CD8-positive, alpha-beta memory T cell (primary cell): Measurements from ENCODE around the gene RCAN1. TPM values are rescaled to one million over a fixed set of nuclear protein-coding genes. Genes with fewer than 3 reads are reported as not detected.
A peak's percentile ranks its signal among the peaks of the same experiment; 100 is the strongest.

Source experiments
- CTCF ChIA-PET: fragments of 350-600 bp; sonication (Branson Sonifier 250); formaldehyde crosslinking; loops from one replicate; lab custom pipeline; 2021; ENCODE audit warnings: antibody characterized with exemption; lab: Charles Lee
- POLR2A ChIA-PET: fragments of 350-600 bp; sonication (Branson Sonifier 250); formaldehyde crosslinking; loops from one replicate; lab custom pipeline; 2021; ENCODE audit warnings: antibody characterized with exemption; lab: Charles Lee
- DNase-seq, 5 donors: peaks; one replicate each; pipeline versions ENCODE4 v3.0.0 to v3.0.0-alpha.2; 2020 to 2022; ENCODE audit warnings: mixed read lengths in 1 of 5
- H3K27ac ChIP-seq: one replicate; pipeline ENCODE4 v1.7.0; 2013; ENCODE audit warnings: low read depth, mild to moderate bottlenecking, low read length, moderate library complexity
- H3K27me3 ChIP-seq: 2 replicates; pipeline ENCODE4 v1.7.0; 2013; ENCODE audit warnings: low read length, mild to moderate bottlenecking; ENCODE audit not compliant: insufficient read depth, poor library complexity, severe bottlenecking
- H3K36me3 ChIP-seq: 2 replicates; pipeline ENCODE4 v1.7.0; 2013; ENCODE audit warnings: mild to moderate bottlenecking, low read length, moderate library complexity; ENCODE audit not compliant: insufficient read depth
- H3K4me1 ChIP-seq: 2 replicates; pipeline ENCODE4 v1.7.0; 2013; ENCODE audit warnings: mild to moderate bottlenecking, low read length, moderate library complexity; ENCODE audit not compliant: insufficient read depth
- H3K4me3 ChIP-seq: 2 replicates; pipeline ENCODE4 v1.7.0; 2013; ENCODE audit warnings: mild to moderate bottlenecking, low read length
- H3K9me3 ChIP-seq: 2 replicates; pipeline ENCODE4 v1.7.0; 2013; ENCODE audit warnings: mild to moderate bottlenecking, low read length
- H3K27ac Mint-ChIP-seq, 8 donors: one replicate each; pipeline ENCODE4 v1.8.0; 2020 to 2021; ENCODE audit warnings: mixed read lengths in 8 of 8, mild to moderate bottlenecking in 6 of 8, inconsistent platforms in 3 of 8, moderate library complexity in 3 of 8
- H3K27me3 Mint-ChIP-seq, 2 donors: one replicate each; pipeline ENCODE4 v1.8.0; 2020 to 2021; ENCODE audit warnings: mixed read lengths in 2 of 2, mild to moderate bottlenecking in 1 of 2, moderate library complexity in 1 of 2
- H3K36me3 Mint-ChIP-seq, 3 donors: one replicate each; pipeline ENCODE4 v1.8.0; 2020 to 2021; ENCODE audit warnings: mixed read lengths in 3 of 3, inconsistent platforms in 1 of 3, mild to moderate bottlenecking in 1 of 3
- H3K4me1 Mint-ChIP-seq, 3 donors: one replicate each; pipeline ENCODE4 v1.8.0; 2020 to 2021; ENCODE audit warnings: mixed read lengths in 3 of 3, inconsistent platforms in 1 of 3, mild to moderate bottlenecking in 1 of 3
- H3K4me3 Mint-ChIP-seq, 7 donors: one replicate each; pipeline ENCODE4 v1.8.0; 2020 to 2021; ENCODE audit warnings: mixed read lengths in 7 of 7, mild to moderate bottlenecking in 6 of 7, moderate library complexity in 4 of 7, inconsistent platforms in 2 of 7
- H3K9me3 Mint-ChIP-seq, 5 donors: one replicate each; pipeline ENCODE4 v1.8.0; 2020 to 2022; ENCODE audit warnings: mixed read lengths in 5 of 5, mild to moderate bottlenecking in 3 of 5, moderate library complexity in 2 of 5, inconsistent platforms in 1 of 5
- polyA plus RNA-seq: library from polyadenylated mRNA; unstranded; fragments of 300-500 nt; fragmentation: Illumina TruSeq; gene quantifications from one replicate; pipeline ENCODE4 v1.2.3, GENCODE V29; 2021
- total RNA-seq, 2 experiments: library from RNA; stranded (reverse); gene quantifications; one replicate each; pipeline ENCODE4 v1.2.3, GENCODE V29; 2021

Gene RCAN1
- total and polyA plus RNA-seq, 3 experiments from 2014 or later: 16.0 to 19.6 (median 16.9) TPM

DNA sequence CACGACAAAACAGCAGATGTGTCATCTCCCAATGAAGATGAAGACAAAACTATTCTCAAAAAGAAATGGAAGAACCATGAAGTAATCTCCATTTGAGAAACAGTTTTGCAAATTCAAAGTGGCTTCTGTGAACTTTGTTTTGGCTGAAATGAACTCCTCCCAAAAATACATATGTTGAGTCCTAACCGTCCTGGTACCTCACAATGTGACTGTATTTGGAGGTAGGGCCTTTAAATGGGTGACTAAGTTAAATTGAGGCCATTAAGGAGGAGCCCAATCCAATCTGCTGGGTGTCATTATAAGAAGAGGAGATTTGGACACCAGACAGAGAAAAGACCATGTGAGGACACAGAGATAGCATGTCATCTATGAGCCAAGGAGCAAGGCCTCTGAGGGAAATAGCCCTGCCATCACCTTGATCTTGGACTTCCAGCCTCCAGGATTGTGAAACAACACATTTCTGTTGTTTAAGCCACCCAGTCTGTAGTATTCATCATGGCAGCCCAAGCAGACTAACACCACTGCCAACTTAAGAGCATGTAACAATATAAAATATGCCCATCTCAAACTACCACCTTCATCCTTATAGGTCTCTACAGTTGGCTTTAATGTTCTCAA lies 64.6 kb downstream of the RCAN1 start:
- H3K27me3 Mint-ChIP-seq: peaks cover 0 to 4% of the 10 kb centered on the region in 2 donors

DNA sequence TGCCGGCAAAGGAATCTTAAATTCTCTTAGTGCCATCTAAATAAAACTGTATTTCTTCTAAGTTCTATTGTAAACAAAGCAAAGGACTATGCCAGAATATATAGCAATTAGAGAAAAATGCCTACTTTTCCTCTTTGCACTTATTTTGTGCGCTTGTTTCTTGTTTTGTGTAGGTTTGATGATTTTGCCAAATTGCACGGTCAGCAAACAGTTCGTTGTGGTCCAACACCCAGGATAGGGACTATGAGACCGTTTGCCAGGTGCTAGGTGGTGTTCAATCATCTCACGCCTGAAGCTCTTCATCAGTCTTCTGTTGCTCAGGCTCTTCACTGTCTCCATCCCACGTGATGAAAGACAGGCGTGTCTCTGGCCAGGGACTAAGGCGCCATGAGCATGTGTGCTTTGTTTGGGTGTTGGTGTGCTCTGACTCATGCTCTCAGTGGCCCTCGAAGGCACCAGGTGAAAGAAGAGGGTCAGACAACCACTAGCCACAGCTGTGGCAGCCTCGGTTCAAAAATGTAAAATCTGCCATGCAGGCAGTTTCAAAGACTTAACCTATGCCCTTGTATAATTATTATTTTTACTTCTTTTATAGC lies 66.0 kb downstream of the RCAN1 start:
- Mint-ChIP-seq H3K27ac (no peak overlapping the region), H3K4me3 (no peak overlapping the region), H3K9me3 (no peaks in the 10 kb centered on the region), H3K36me3 (peaks cover 0 to 8% (median 1%) of the 10 kb centered on the region in 3 donors), H3K27me3 (peaks cover 0 to 4% of the 10 kb centered on the region in 2 donors), H3K4me1 (peaks cover 0 to 5% (median 1%) of the 10 kb centered on the region in 3 donors)
- no peaks in the 10 kb centered on the region for H3K36me3 ChIP-seq
- ChIA-PET CTCF (no interaction called here), POLR2A (no interaction called here)
- H3K4me3 ChIP-seq: no peak overlapping the region
- no peaks in the 10 kb centered on the region for H3K9me3 ChIP-seq
- H3K27me3 ChIP-seq: no peaks in the 10 kb centered on the region
- no peak overlapping the region for H3K27ac ChIP-seq
- H3K4me1 ChIP-seq: no peaks in the 10 kb centered on the region
- no peak for DNase-seq

More for the DNA sequence above, 64.6 kb downstream of the RCAN1 start:
- no peak overlapping the region for H3K4me3 Mint-ChIP-seq
- Histone ChIP-seq H3K27ac (no peak overlapping the region), H3K27me3 (no peaks in the 10 kb centered on the region), H3K4me3 (no peak overlapping the region), H3K4me1 (no peaks in the 10 kb centered on the region), H3K9me3 (no peaks in the 10 kb centered on the region), H3K36me3 (no peaks in the 10 kb centered on the region)
- CTCF ChIA-PET: no interaction called here
- DNase-seq: no peak
- peaks cover 0 to 11% (median 4%) of the 10 kb centered on the region in 5 donors for H3K9me3 Mint-ChIP-seq
- peaks cover 0 to 5% (median 1%) of the 10 kb centered on the region in 3 donors for H3K4me1 Mint-ChIP-seq
- POLR2A ChIA-PET: no interaction called here
- H3K36me3 Mint-ChIP-seq: peaks cover 0 to 20% (median 1%) of the 10 kb centered on the region in 3 donors
- no peak overlapping the region for H3K27ac Mint-ChIP-seq

DNA sequence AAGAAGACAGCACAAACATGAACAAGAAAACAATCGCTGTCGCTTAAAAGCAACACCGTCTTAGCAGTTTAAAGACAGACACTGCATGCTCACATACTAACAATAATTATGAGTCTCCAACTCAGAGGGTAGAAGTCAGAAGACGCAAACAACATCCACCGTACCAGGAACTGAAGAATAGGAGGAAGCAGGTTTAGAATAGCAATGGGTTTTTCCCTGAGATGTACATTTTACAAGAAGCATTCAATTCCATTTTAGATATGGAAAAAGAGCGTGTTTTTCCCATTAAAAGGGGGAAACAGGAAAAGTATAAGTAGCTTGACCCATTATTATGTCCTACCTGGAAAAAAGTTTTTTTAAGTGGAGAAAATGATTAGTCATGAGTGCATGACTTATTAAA lies 68.4 kb downstream of the RCAN1 start:
- ChIA-PET CTCF (no interaction called here), POLR2A (interaction anchor here (0.7 kb wide), 1 partner anchor 12 kb away, joined by 3 read pairs; no protein-coding TSS in a partner anchor)
- H3K36me3 ChIP-seq: no peaks in the 10 kb centered on the region
- H3K4me3 Mint-ChIP-seq: no peak overlapping the region
- H3K27ac Mint-ChIP-seq: no peak overlapping the region
- no peaks in the 10 kb centered on the region for H3K27me3 ChIP-seq
- H3K9me3 ChIP-seq: no peaks in the 10 kb centered on the region
- no peak overlapping the region for H3K4me3 ChIP-seq
- H3K4me1 Mint-ChIP-seq: peaks cover 0 to 5% (median 1%) of the 10 kb centered on the region in 3 donors
- H3K27ac ChIP-seq: no peak overlapping the region
- H3K4me1 ChIP-seq: no peaks in the 10 kb centered on the region
- H3K9me3 Mint-ChIP-seq: peaks cover 0 to 4% (median 0%) of the 10 kb centered on the region in 5 donors
- no peak for DNase-seq
- peaks cover 0 to 4% of the 10 kb centered on the region in 2 donors for H3K27me3 Mint-ChIP-seq
- peaks cover 0 to 7% (median 5%) of the 10 kb centered on the region in 3 donors for H3K36me3 Mint-ChIP-seq

DNA sequence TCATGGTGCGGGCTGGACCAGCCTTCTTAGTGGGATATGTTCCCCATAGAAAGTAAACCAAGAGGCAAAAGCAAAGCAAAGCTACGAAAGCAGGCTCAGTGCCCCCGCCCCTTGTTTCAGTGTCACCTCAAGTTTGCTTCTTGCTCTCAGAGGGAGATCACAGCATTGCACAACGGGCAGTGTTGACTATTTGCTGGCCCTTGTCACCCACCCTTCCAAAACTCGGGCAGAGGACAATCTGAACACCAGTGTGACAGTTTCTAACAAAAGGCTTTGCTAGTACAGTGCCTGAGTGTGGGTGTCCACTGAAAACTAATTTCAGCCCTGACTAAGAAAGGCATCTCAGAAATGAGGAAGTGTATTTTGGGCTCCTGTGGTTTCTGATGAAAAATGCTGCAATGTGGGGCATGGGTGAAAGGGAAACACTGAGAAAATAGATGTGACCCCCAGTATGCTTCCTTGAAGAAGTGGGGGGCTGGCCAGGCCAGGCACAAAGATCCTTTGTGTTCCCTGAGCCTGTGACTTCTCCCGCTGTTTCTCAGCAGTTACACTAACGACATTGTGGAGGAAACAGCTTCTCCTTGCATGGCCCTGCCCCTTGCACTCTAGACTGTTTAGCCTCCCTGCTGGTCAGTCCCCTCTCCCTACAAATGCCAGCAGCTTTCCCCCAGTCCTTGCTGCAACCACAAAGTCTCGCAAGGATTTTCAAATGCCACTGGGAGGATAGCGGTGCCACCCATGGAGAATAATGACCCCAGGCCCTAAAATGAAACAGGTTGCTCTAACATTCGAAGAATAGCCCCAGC lies 69.6 kb downstream of the RCAN1 start:
- H3K4me3 ChIP-seq: no peak overlapping the region
- H3K9me3 Mint-ChIP-seq: peaks cover 0 to 4% (median 0%) of the 10 kb centered on the region in 5 donors
- DNase-seq: no peak
- no peak overlapping the region for H3K4me3 Mint-ChIP-seq
- POLR2A ChIA-PET: no interaction called here
- H3K36me3 ChIP-seq: no peaks in the 10 kb centered on the region
- H3K27ac ChIP-seq: no peak overlapping the region
- H3K27me3 Mint-ChIP-seq: peaks cover 0 to 4% of the 10 kb centered on the region in 2 donors
- H3K27ac Mint-ChIP-seq: peak overlapping the region in 2 of 8 donors; percentile 29 to 63
- peaks cover 0 to 6% (median 5%) of the 10 kb centered on the region in 3 donors for H3K36me3 Mint-ChIP-seq
- H3K4me1 Mint-ChIP-seq: peaks cover 0 to 5% (median 1%) of the 10 kb centered on the region in 3 donors
- CTCF ChIA-PET: no interaction called here
- no peaks in the 10 kb centered on the region for H3K9me3 ChIP-seq
- H3K4me1 ChIP-seq: no peaks in the 10 kb centered on the region
- no peaks in the 10 kb centered on the region for H3K27me3 ChIP-seq

DNA sequence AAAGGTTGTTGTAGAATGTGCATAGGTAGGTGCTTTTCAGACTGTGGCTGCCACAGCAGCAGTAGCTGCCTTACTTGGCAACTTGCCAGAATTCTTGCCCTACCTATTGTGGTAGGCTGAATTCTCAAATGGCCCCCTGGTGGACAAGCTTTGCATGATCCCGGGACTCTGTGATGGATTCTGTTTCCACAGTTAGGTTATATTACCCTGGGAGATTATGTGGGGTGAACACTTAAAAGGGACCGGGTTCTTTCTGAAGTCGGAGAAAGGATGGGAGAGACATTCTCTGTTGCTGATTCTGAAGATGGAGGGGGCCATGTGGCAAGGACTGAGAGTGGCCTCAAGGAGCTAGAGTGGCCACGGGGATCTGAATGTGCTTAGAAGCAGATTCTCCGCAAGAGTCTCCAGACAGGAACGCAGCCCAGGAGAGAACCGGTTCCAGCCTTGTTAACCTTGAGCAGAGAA lies 70.8 kb downstream of the RCAN1 start:
- CTCF ChIA-PET: no interaction called here

DNA sequence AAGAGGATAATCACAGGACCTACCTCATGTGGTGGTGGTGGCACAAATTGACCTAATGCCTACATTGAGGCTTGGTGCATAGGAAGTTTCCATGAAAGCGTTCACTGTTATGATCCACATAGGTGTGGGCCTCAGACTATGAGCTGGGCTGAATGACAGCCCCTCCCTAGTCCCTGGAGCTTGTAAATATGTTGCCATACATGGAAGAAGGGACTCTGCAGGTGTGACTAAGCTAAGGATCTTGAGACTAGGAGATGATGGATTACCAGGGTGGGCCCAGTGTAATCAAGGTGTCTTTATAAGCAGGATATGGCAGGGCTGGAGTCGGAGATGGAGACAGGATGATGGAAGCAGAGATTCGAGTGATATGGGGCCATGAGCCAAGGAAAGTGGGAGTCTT lies 71.9 kb downstream of the RCAN1 start:
- Mint-ChIP-seq H3K4me3 (no peak overlapping the region), H3K27ac (no peak overlapping the region), H3K27me3 (peaks cover 0 to 4% of the 10 kb centered on the region in 2 donors), H3K4me1 (peaks cover 0 to 5% (median 1%) of the 10 kb centered on the region in 3 donors), H3K9me3 (peaks cover 0 to 4% (median 0%) of the 10 kb centered on the region in 5 donors), H3K36me3 (peaks cover 0 to 6% (median 5%) of the 10 kb centered on the region in 3 donors)
- Histone ChIP-seq H3K27me3 (no peaks in the 10 kb centered on the region), H3K4me1 (no peaks in the 10 kb centered on the region), H3K36me3 (no peaks in the 10 kb centered on the region), H3K9me3 (no peaks in the 10 kb centered on the region), H3K27ac (no peak overlapping the region), H3K4me3 (no peak overlapping the region)
- CTCF ChIA-PET: no interaction called here
- DNase-seq: no peak
- POLR2A ChIA-PET: interaction anchor here (0.9 kb wide), 1 partner anchor 27 kb away, joined by 4 read pairs; no protein-coding TSS in a partner anchor

More for the DNA sequence above, 70.8 kb downstream of the RCAN1 start:
- Histone ChIP-seq H3K27me3 (no peaks in the 10 kb centered on the region), H3K27ac (no peak overlapping the region), H3K4me3 (no peak overlapping the region), H3K36me3 (no peaks in the 10 kb centered on the region), H3K4me1 (no peaks in the 10 kb centered on the region), H3K9me3 (no peaks in the 10 kb centered on the region)
- H3K4me3 Mint-ChIP-seq: no peak overlapping the region
- peaks cover 0 to 6% (median 5%) of the 10 kb centered on the region in 3 donors for H3K36me3 Mint-ChIP-seq
- peak in 3 of 5 donors; percentile 10 to 20 (median 10) for DNase-seq
- H3K27me3 Mint-ChIP-seq: peaks cover 0 to 4% of the 10 kb centered on the region in 2 donors
- H3K9me3 Mint-ChIP-seq: peaks cover 0 to 4% (median 0%) of the 10 kb centered on the region in 5 donors
- peak overlapping the region in 1 of 8 donors; percentile 55 for H3K27ac Mint-ChIP-seq
- peaks cover 0 to 5% (median 1%) of the 10 kb centered on the region in 3 donors for H3K4me1 Mint-ChIP-seq
- POLR2A ChIA-PET: interaction anchor here (0.9 kb wide), 1 partner anchor 26 kb away, joined by 4 read pairs; no protein-coding TSS in a partner anchor

DNA sequence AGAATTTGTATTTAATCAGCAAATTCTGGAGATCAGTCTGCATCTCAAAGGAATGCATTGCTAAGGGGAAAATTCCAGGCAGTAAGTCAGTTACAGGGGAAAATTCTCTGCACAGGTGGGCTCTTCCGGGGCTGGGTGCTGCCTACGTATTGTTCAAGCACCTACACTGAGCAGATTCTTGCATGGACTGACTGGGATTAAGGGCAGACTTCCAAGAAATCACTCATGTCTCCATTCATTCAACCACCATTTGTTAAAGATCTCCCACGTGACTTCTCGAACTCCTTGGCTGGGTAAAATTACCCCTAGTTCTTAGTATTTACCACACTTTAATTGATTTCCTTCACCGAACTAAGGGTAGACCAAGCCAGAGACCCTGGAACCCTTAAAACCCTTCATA lies 74.7 kb downstream of the RCAN1 start:
- no peak overlapping the region for H3K27ac ChIP-seq
- H3K4me1 ChIP-seq: no peaks in the 10 kb centered on the region
- peaks cover 0 to under 1% (median 0%) of the 10 kb centered on the region in 3 donors for H3K4me1 Mint-ChIP-seq
- peaks cover 0 to 4% (median 0%) of the 10 kb centered on the region in 5 donors for H3K9me3 Mint-ChIP-seq
- H3K4me3 ChIP-seq: no peak overlapping the region
- no peaks in the 10 kb centered on the region for H3K27me3 ChIP-seq
- no peaks in the 10 kb centered on the region for H3K36me3 ChIP-seq
- DNase-seq: no peak
- no peak overlapping the region for H3K4me3 Mint-ChIP-seq
- CTCF ChIA-PET: no interaction called here
- POLR2A ChIA-PET: no interaction called here
- H3K27ac Mint-ChIP-seq: peak overlapping the region in 1 of 8 donors; percentile 17
- no peaks in the 10 kb centered on the region for H3K27me3 Mint-ChIP-seq
- H3K9me3 ChIP-seq: no peaks in the 10 kb centered on the region
- peaks cover 0 to 6% (median 5%) of the 10 kb centered on the region in 3 donors for H3K36me3 Mint-ChIP-seq
